ENCODE results near the gene TRIM14. TPM values are rescaled to one million over a fixed set of nuclear protein-coding genes. Genes with fewer than 3 reads are reported as not detected.

TRIM14 gene
- total and polyA plus RNA-seq, 2 donors from 2014 or later = 11.3 to 26.3 TPM

- DNase-seq (peak; percentile 74 to 89 (median 76)), FAIRE-seq (no peak)
- Histone ChIP-seq H3K36me3 (ENCODE audit: control insufficient read depth in 2 of 3, insufficient read depth in 3 of 3, low read length in 3 of 3) (no peaks in the 10 kb centered on the region), H3K9ac (ENCODE audit: low read length in 3 of 3) (no peak overlapping the region), H3K4me1 (ENCODE audit: control insufficient read depth in 2 of 3, insufficient read depth in 2 of 3, low read depth in 1 of 3, low read length in 3 of 3) (peaks cover 0 to 3% (median 0%) of the 10 kb centered on the region in 3 donors), H3K27ac (ENCODE audit: low read depth in 2 of 2, low read length in 2 of 2) (no peak overlapping the region), H3K27me3 (ENCODE audit: control insufficient read depth, insufficient read depth, low read length) (no peaks in the 10 kb centered on the region), H3K4me3 (ENCODE audit: low read length in 3 of 3) (no peak overlapping the region), H3K9me3 (ENCODE audit: control insufficient read depth in 2 of 3, insufficient read depth in 1 of 3, low read length in 3 of 3) (no peaks in the 10 kb centered on the region)
- peak; percentile 82 for TF ChIP-seq CTCF (IDR thresholded peaks at IDR 0.05; ENCODE audit: borderline replicate concordance, extremely low read depth, insufficient read depth)
- intact Hi-C loops (cut with DNase I) = loop anchor here (10.0 kb wide), 1 partner anchor 110 kb away; the partner anchor contains the start of gene TRMO
Measured at GRCh38 chr9:98034593-98035546, 84.2 kb downstream of the TRIM14 start.

GRCh38 chr9:98031935-98032334 is 87.1 kb downstream of the TRIM14 start:
- intact Hi-C loops (cut with DNase I) = loop anchor here (10.0 kb wide), 1 partner anchor 107 kb away; the partner anchor contains the start of gene TRMO
- no peak overlapping the region for H3K4me3 ChIP-seq (ENCODE audit: low read length in 3 of 3)
- no peaks in the 10 kb centered on the region for H3K9me3 ChIP-seq (ENCODE audit: control insufficient read depth in 2 of 3, insufficient read depth in 1 of 3, low read length in 3 of 3)
- TF ChIP-seq CTCF (IDR thresholded peaks at IDR 0.05; ENCODE audit: borderline replicate concordance, extremely low read depth, insufficient read depth) = no peak
- no peaks in the 10 kb centered on the region for H3K27me3 ChIP-seq (ENCODE audit: control insufficient read depth, insufficient read depth, low read length)
- FAIRE-seq (no peak), DNase-seq (no peak)
- H3K9ac ChIP-seq (ENCODE audit: low read length in 3 of 3) = no peak overlapping the region
- H3K27ac ChIP-seq (ENCODE audit: low read depth in 2 of 2, low read length in 2 of 2) = no peak overlapping the region
- H3K4me1 ChIP-seq (ENCODE audit: control insufficient read depth in 2 of 3, insufficient read depth in 2 of 3, low read depth in 1 of 3, low read length in 3 of 3) = no peaks in the 10 kb centered on the region
- no peaks in the 10 kb centered on the region for H3K36me3 ChIP-seq (ENCODE audit: control insufficient read depth in 2 of 3, insufficient read depth in 3 of 3, low read length in 3 of 3)

- DNase-seq = no peak
- Histone ChIP-seq H3K27me3 (ENCODE audit: control insufficient read depth, insufficient read depth, low read length) (no peaks in the 10 kb centered on the region), H3K9me3 (ENCODE audit: control insufficient read depth in 2 of 3, insufficient read depth in 1 of 3, low read length in 3 of 3) (no peaks in the 10 kb centered on the region), H3K4me3 (ENCODE audit: low read length in 3 of 3) (no peak overlapping the region), H3K36me3 (ENCODE audit: control insufficient read depth in 2 of 3, insufficient read depth in 3 of 3, low read length in 3 of 3) (no peaks in the 10 kb centered on the region), H3K27ac (ENCODE audit: low read depth in 2 of 2, low read length in 2 of 2) (no peak overlapping the region), H3K9ac (ENCODE audit: low read length in 3 of 3) (no peak overlapping the region), H3K4me1 (ENCODE audit: control insufficient read depth in 2 of 3, insufficient read depth in 2 of 3, low read depth in 1 of 3, low read length in 3 of 3) (no peaks in the 10 kb centered on the region)
- intact Hi-C loops (cut with DNase I) = loop anchor here (10.0 kb wide), 1 partner anchor 106 kb away; the partner anchor contains the start of gene TRMO
- FAIRE-seq = no peak
- no peak for TF ChIP-seq CTCF (IDR thresholded peaks at IDR 0.05; ENCODE audit: borderline replicate concordance, extremely low read depth, insufficient read depth)
Measured at GRCh38 chr9:98031169-98031568, 87.9 kb downstream of the TRIM14 start.

All from kidney (tissue), 14 donors.